Body of pancreas (tissue), 4 donors: ENCODE data around the gene CAAP1.

Experiments used
- POLR2A ChIP-seq, 3 donors: fragments of 450-650 bp; IDR thresholded peaks; one replicate each; pipeline ENCODE4 v1.6.1; 2016; ENCODE audit warnings: antibody characterized with exemption in 3 of 3, mild to moderate bottlenecking in 2 of 3
- TF ChIP-seq, protein P1 (sequence below), 7 experiments: fragments of 450-650 bp in 4 of 7; fragments of 200-600 bp in 3 of 7; sonication (generic) in 3 of 7; IDR thresholded peaks; one replicate each; pipeline ENCODE4 v1.5.1; 2016 to 2019; ENCODE audit warnings: antibody characterized with exemption in 7 of 7

DNA sequence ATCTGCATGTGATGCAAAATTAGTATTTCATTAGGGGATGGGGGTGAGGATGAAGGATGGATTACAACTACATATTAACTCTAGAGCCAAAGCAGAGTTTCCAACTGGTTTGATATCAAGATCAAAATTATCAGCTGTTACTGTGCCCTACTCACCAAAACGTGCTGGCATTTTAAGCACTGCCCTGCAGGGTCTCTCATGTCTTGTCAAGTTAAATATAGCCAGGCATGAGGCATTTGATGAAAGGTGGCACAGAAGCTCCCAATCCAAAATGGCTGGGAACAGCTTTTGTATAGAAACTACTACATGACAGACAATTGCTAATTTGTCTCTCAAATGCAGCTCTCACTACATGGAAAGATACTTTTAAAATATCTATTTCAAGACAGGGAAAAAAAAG is 27.1 kb upstream of the CAAP1 start:
- no peak for TF ChIP-seq POLR2A (IDR thresholded peaks at IDR 0.05)
- TF ChIP-seq, protein P1, sequence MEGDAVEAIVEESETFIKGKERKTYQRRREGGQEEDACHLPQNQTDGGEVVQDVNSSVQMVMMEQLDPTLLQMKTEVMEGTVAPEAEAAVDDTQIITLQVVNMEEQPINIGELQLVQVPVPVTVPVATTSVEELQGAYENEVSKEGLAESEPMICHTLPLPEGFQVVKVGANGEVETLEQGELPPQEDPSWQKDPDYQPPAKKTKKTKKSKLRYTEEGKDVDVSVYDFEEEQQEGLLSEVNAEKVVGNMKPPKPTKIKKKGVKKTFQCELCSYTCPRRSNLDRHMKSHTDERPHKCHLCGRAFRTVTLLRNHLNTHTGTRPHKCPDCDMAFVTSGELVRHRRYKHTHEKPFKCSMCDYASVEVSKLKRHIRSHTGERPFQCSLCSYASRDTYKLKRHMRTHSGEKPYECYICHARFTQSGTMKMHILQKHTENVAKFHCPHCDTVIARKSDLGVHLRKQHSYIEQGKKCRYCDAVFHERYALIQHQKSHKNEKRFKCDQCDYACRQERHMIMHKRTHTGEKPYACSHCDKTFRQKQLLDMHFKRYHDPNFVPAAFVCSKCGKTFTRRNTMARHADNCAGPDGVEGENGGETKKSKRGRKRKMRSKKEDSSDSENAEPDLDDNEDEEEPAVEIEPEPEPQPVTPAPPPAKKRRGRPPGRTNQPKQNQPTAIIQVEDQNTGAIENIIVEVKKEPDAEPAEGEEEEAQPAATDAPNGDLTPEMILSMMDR (IDR thresholded peaks at IDR 0.05), result no peak
